HepG2 (cell line): ENCODE measurements around the gene ACSS1. TPM values are rescaled to one million over a fixed set of nuclear protein-coding genes. Genes with fewer than 3 reads are reported as not detected.
A peak's percentile ranks its signal among the peaks of the same experiment; 100 is the strongest.

Experiments
- ATAC-seq: fragments of 200-7000 bp; cut with Tn5 transposase; 3 replicates; pipeline ENCODE4 v1.9.1; 2020; ENCODE audit warnings: mild to moderate bottlenecking, moderate library complexity
- BruUV-seq: library from RNA; stranded (reverse); fragments of 400-500 nt; replicated peaks from 2 replicates; lab custom pipeline; 2021; lab: Mats Ljungman, UMichigan
- CTCF ChIA-PET: fragments of 300-600 bp; formaldehyde crosslinking; extraction: SDS; loops from one replicate; lab custom pipeline; 2021; ENCODE audit warnings: low total read pairs, inconsistent platforms, low intra/inter-chr PET ratio; lab: Yijun Ruan, JAX
- POLR2A ChIA-PET: fragments of 350-600 bp; sonication (Branson Sonifier 250); formaldehyde crosslinking; loops from one replicate; lab custom pipeline; 2020; ENCODE audit warnings: antibody characterized with exemption, inconsistent platforms; lab: Yijun Ruan, JAX
- DNase-seq: peaks from one replicate; pipeline ENCODE4 v3.0.0-alpha.2; 2015; ENCODE audit warnings: low spot score
- FAIRE-seq: peaks from 3 replicates; lab custom pipeline; 2011; peaks lifted over from hg19 to GRCh38; lab: Jason Lieb, UNC
- H2AFZ ChIP-seq: one replicate; pipeline ENCODE4 v1.6.1; 2011; ENCODE audit warnings: low read length, inconsistent platforms
- H3K27ac ChIP-seq: fragments of 300-600 bp; 3 replicates; pipeline ENCODE4 v1.8.0; 2011; ENCODE audit warnings: mixed run types, mild to moderate bottlenecking, mixed read lengths, low read length, inconsistent platforms; ENCODE audit not compliant: insufficient read depth; ENCODE audit errors: extremely low read length
- H3K27me3 ChIP-seq, 2 experiments: fragments of 200-600 bp in 1 of 2; 2 replicates in 1 of 2; 3 replicates in 1 of 2; pipeline versions ENCODE4 v1.6.0 to v1.8.0; 2011; ENCODE audit warnings: low read length in 2 of 2, mild to moderate bottlenecking in 2 of 2, moderate library complexity in 2 of 2, inconsistent platforms in 1 of 2; ENCODE audit not compliant: insufficient read depth in 2 of 2, control insufficient read depth in 1 of 2
- H3K36me3 ChIP-seq, 2 experiments: fragments of 200-600 bp in 1 of 2; replicated peaks in 1 of 2; 2 replicates in 1 of 2; 3 replicates in 1 of 2; pipeline versions ENCODE4 v1.5.1 to v1.8.0; 2011; ENCODE audit warnings: low read length in 2 of 2, inconsistent platforms in 1 of 2; ENCODE audit not compliant: insufficient read depth in 2 of 2, control insufficient read depth in 1 of 2
- H3K4me1 ChIP-seq: 2 replicates; pipeline ENCODE4 v1.5.1; 2012; ENCODE audit warnings: low read length, inconsistent platforms; ENCODE audit not compliant: insufficient read depth
- H3K4me2 ChIP-seq: 2 replicates; pipeline ENCODE4 v1.6.0; 2011; ENCODE audit warnings: low read depth, low read length, inconsistent platforms
- H3K4me3 ChIP-seq, 3 experiments: fragments of 200-600 bp in 1 of 3; sonication (generic), shearing (Covaris generic) in 1 of 3; replicated peaks in 1 of 3; 2 replicates each; pipeline ENCODE4 v1.5.1; 2011 to 2016; ENCODE audit warnings: low read length in 3 of 3, inconsistent platforms in 2 of 3, low read depth in 2 of 3, mild to moderate bottlenecking in 2 of 3, control low read depth in 1 of 3, mixed read lengths in 1 of 3; ENCODE audit not compliant: insufficient read depth in 1 of 3
- H3K79me2 ChIP-seq: one replicate; pipeline ENCODE4 v1.6.1; 2011; ENCODE audit warnings: low read length, inconsistent platforms; ENCODE audit not compliant: insufficient read depth
- H3K9ac ChIP-seq: 2 replicates; pipeline ENCODE4 v1.6.0; 2011; ENCODE audit warnings: mild to moderate bottlenecking, low read depth, low read length, inconsistent platforms; ENCODE audit not compliant: insufficient read depth
- H3K9me3 ChIP-seq: 2 replicates; pipeline ENCODE4 v1.5.1; 2012; ENCODE audit warnings: mild to moderate bottlenecking, low read length
- H4K20me1 ChIP-seq: 2 replicates; pipeline ENCODE4 v1.6.0; 2011; ENCODE audit warnings: inconsistent platforms, mild to moderate bottlenecking, low read length, moderate library complexity; ENCODE audit not compliant: insufficient read depth
- HHEX ChIP-seq: IDR thresholded peaks from 2 replicates; pipeline ENCODE4 v1.6.1; 2016; ENCODE audit warnings: control low read depth
- ISL2 ChIP-seq: sonication (generic); formaldehyde crosslinking; IDR thresholded peaks from 2 replicates; pipeline ENCODE4 v1.5.0; 2020; ENCODE audit warnings: missing genetic modification reagents
- KLF11 ChIP-seq: IDR thresholded peaks from 2 replicates; pipeline ENCODE4 v1.6.1; 2016; ENCODE audit warnings: missing compliant biosample characterization
- KLF15 ChIP-seq: sonication (generic); formaldehyde crosslinking; IDR thresholded peaks from 2 replicates; pipeline ENCODE4 v1.8.1; 2023; ENCODE audit warnings: borderline replicate concordance, mild to moderate bottlenecking, inconsistent platforms, missing genetic modification reagents, mixed read lengths
- SRF ChIP-seq: IDR thresholded peaks from 2 replicates; pipeline ENCODE4 v1.6.1; 2011; ENCODE audit warnings: mild to moderate bottlenecking, low read depth, low read length, moderate library complexity
- ZNF552 ChIP-seq: sonication (generic); formaldehyde crosslinking; IDR thresholded peaks from 2 replicates; pipeline ENCODE4 v1.9.0; 2022; ENCODE audit warnings: missing genetic modification reagents, mild to moderate bottlenecking, borderline replicate concordance
- ZNF674 ChIP-seq: sonication (generic); formaldehyde crosslinking; IDR thresholded peaks from 2 replicates; pipeline ENCODE4 v1.5.0; 2020; ENCODE audit warnings: low read depth, mild to moderate bottlenecking, missing genetic modification reagents
- ZNF75D ChIP-seq: sonication (generic); formaldehyde crosslinking; IDR thresholded peaks from 2 replicates; pipeline ENCODE4 v1.8.1; 2023; ENCODE audit warnings: missing genetic modification reagents, mild to moderate bottlenecking, borderline replicate concordance
- WGBS: methylation state at CpG from one replicate; pipeline ENCODE4 v1.1.6; 2017; ENCODE audit warnings: low lambda C conversion rate; 5-methylcytosine and 5-hydroxymethylcytosine counted together
- in situ Hi-C: cut with HindIII; loops from 2 replicates; pipeline ENCODE4 v1.10.0; 2017; ENCODE audit warnings: low pct_unique_long_range_greater_than_20kb; ENCODE audit not compliant: extremely low pct_ligation_motif_present
- intact Hi-C: fragments of 100-400 bp; cut with micrococcal nuclease; formaldehyde crosslinking; loops from one replicate; pipeline ENCODE4 v1.10.0; 2022; ENCODE audit not compliant: unreplicated experiment
- polyA plus RNA-seq, 8 experiments: library from polyadenylated mRNA; depleted of rRNA in 3 of 8; stranded (reverse) in 7 of 8; unstranded in 1 of 8; fragments of >200 nt; fragmentation: Illumina TruSeq in 4 of 8; extraction: Trizol in 4 of 8; gene quantifications; 2 replicates each; pipeline versions ENCODE4 v1.2.1 to v1.2.3, GENCODE V29; 2011 to 2016; ENCODE audit warnings: low read depth in 4 of 8, missing spikeins in 1 of 8, mixed read lengths in 1 of 8; ENCODE audit not compliant: insufficient read depth in 1 of 8
- total RNA-seq, 5 experiments: library from RNA; depleted of rRNA; stranded (reverse); fragments of >200 nt; fragmentation: Illumina TruSeq; extraction: Trizol; gene quantifications; 2 replicates each; pipeline ENCODE4 v1.2.3, GENCODE V29; 2016; ENCODE audit warnings: low read depth in 1 of 5
- TF ChIP-seq, protein P1 (sequence below): sonication (generic); formaldehyde crosslinking; IDR thresholded peaks from 2 replicates; pipeline ENCODE4 v1.8.1; 2023; ENCODE audit warnings: mild to moderate bottlenecking, missing genetic modification reagents, borderline replicate concordance
- TF ChIP-seq, protein P2 (sequence below): sonication (generic); formaldehyde crosslinking; conservative IDR thresholded peaks from 2 replicates; pipeline ENCODE4 v1.8.0; 2022; ENCODE audit warnings: low read depth, missing genetic modification reagents
- TF ChIP-seq, protein P3 (sequence below): sonication (generic); formaldehyde crosslinking; IDR thresholded peaks from 2 replicates; pipeline ENCODE4 v1.5.0; 2020; ENCODE audit warnings: mild to moderate bottlenecking, missing genetic modification reagents, borderline replicate concordance
- TF ChIP-seq, protein P4 (sequence below): fragments of 450-650 bp; IDR thresholded peaks from 2 replicates; pipeline ENCODE4 v1.6.1; 2017; ENCODE audit warnings: mild to moderate bottlenecking

ACSS1 gene
- total and polyA plus RNA-seq, 2 of the 13 experiments (the other 11 are each of a cell fraction or from before 2014, with no cell fraction given): 15.2 to 41.6 TPM

DNA sequence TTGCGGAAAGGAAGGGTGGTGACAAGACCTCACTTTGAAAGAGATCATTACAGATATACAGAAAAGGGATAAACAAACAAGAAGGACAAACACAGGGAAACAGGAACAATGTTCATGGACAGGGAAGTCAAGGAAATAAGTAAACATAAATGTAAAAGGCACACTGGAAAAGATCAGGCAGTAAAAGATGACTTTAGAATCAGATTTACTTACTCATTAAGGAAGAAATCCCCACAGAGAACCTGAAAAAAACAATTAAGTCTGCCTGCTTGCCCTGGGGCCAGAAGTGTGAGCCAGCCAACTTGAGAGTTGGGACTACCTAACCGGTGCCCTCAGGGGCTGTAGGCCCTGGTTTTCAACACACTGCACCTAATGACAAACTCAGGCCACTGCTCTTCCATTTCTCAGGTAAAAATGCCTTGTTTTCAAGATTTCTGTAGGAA is 67.1 kb downstream of the ACSS1 start:
- in situ Hi-C loops: loop anchor here (5.0 to 10.0 kb wide), 2 partner anchors 206 to 304 kb away; partner anchors contain the start of gene ENTPD6
- peaks cover 86% of the 10 kb centered on the region for H3K4me1 ChIP-seq
- no peak for FAIRE-seq
- DNase-seq: no peak
- peak overlapping the region; percentile 4 for H3K27ac ChIP-seq
- H3K4me2 ChIP-seq: peak overlapping the region; percentile 97
- ChIA-PET CTCF (no interaction called here), POLR2A (no interaction called here)
- H3K79me2 ChIP-seq: peaks cover 65% of the 10 kb centered on the region
- no peaks in the 10 kb centered on the region for H3K9me3 ChIP-seq
- BruUV-seq: no TSS peak
- H3K9ac ChIP-seq: peak overlapping the region; percentile 78
- H4K20me1 ChIP-seq: peaks cover 4% of the 10 kb centered on the region; the same call in 1 of the 2 replicates
- H2AFZ ChIP-seq: no peak overlapping the region
- no peaks in the 10 kb centered on the region for H3K36me3 ChIP-seq
- intact Hi-C loops: loop anchor here (5.0 to 10.0 kb wide), 2 partner anchors 301 to 404 kb away; partner anchors contain the start of gene ABHD12
- ATAC-seq: no peak
- H3K27me3 ChIP-seq: no peaks in the 10 kb centered on the region; a peak in 1 of 5 replicates
- 46% methylated on average over 2 of the region's 2 CpGs for whole genome bisulfite sequencing
- peak overlapping the region; percentile 75 to 88 (median 85) for H3K4me3 ChIP-seq
- no peak for TF ChIP-seq ZNF552
- TF ChIP-seq, protein P1, sequence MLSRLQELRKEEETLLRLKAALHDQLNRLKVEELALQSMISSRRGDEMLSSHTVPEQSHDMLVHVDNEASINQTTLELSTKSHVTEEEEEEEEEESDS (CRISPR knock-in tag): no peak
- TF ChIP-seq, protein P2, sequence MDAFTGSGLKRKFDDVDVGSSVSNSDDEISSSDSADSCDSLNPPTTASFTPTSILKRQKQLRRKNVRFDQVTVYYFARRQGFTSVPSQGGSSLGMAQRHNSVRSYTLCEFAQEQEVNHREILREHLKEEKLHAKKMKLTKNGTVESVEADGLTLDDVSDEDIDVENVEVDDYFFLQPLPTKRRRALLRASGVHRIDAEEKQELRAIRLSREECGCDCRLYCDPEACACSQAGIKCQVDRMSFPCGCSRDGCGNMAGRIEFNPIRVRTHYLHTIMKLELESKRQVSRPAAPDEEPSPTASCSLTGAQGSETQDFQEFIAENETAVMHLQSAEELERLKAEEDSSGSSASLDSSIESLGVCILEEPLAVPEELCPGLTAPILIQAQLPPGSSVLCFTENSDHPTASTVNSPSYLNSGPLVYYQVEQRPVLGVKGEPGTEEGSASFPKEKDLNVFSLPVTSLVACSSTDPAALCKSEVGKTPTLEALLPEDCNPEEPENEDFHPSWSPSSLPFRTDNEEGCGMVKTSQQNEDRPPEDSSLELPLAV (CRISPR knock-in tag): no peak
- no peak for TF ChIP-seq KLF11
- no peak for TF ChIP-seq SRF
- TF ChIP-seq KLF15: no peak
- TF ChIP-seq, protein P3, sequence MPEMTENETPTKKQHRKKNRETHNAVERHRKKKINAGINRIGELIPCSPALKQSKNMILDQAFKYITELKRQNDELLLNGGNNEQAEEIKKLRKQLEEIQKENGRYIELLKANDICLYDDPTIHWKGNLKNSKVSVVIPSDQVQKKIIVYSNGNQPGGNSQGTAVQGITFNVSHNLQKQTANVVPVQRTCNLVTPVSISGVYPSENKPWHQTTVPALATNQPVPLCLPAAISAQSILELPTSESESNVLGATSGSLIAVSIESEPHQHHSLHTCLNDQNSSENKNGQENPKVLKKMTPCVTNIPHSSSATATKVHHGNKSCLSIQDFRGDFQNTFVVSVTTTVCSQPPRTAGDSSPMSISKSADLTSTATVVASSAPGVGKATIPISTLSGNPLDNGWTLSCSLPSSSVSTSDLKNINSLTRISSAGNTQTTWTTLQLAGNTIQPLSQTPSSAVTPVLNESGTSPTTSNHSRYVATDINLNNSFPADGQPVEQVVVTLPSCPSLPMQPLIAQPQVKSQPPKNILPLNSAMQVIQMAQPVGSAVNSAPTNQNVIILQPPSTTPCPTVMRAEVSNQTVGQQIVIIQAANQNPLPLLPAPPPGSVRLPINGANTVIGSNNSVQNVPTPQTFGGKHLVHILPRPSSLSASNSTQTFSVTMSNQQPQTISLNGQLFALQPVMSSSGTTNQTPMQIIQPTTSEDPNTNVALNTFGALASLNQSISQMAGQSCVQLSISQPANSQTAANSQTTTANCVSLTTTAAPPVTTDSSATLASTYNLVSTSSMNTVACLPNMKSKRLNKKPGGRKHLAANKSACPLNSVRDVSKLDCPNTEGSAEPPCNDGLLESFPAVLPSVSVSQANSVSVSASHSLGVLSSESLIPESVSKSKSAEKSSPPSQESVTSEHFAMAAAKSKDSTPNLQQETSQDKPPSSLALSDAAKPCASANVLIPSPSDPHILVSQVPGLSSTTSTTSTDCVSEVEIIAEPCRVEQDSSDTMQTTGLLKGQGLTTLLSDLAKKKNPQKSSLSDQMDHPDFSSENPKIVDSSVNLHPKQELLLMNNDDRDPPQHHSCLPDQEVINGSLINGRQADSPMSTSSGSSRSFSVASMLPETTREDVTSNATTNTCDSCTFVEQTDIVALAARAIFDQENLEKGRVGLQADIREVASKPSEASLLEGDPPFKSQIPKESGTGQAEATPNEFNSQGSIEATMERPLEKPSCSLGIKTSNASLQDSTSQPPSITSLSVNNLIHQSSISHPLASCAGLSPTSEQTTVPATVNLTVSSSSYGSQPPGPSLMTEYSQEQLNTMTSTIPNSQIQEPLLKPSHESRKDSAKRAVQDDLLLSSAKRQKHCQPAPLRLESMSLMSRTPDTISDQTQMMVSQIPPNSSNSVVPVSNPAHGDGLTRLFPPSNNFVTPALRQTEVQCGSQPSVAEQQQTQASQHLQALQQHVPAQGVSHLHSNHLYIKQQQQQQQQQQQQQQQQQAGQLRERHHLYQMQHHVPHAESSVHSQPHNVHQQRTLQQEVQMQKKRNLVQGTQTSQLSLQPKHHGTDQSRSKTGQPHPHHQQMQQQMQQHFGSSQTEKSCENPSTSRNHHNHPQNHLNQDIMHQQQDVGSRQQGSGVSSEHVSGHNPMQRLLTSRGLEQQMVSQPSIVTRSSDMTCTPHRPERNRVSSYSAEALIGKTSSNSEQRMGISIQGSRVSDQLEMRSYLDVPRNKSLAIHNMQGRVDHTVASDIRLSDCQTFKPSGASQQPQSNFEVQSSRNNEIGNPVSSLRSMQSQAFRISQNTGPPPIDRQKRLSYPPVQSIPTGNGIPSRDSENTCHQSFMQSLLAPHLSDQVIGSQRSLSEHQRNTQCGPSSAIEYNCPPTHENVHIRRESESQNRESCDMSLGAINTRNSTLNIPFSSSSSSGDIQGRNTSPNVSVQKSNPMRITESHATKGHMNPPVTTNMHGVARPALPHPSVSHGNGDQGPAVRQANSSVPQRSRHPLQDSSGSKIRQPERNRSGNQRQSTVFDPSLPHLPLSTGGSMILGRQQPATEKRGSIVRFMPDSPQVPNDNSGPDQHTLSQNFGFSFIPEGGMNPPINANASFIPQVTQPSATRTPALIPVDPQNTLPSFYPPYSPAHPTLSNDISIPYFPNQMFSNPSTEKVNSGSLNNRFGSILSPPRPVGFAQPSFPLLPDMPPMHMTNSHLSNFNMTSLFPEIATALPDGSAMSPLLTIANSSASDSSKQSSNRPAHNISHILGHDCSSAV (CRISPR knock-in tag): no peak
- no peak for TF ChIP-seq HHEX
- TF ChIP-seq ISL2 (CRISPR knock-in tag): no peak
- no peak for TF ChIP-seq ZNF674 (CRISPR knock-in tag)
- TF ChIP-seq, protein P4, sequence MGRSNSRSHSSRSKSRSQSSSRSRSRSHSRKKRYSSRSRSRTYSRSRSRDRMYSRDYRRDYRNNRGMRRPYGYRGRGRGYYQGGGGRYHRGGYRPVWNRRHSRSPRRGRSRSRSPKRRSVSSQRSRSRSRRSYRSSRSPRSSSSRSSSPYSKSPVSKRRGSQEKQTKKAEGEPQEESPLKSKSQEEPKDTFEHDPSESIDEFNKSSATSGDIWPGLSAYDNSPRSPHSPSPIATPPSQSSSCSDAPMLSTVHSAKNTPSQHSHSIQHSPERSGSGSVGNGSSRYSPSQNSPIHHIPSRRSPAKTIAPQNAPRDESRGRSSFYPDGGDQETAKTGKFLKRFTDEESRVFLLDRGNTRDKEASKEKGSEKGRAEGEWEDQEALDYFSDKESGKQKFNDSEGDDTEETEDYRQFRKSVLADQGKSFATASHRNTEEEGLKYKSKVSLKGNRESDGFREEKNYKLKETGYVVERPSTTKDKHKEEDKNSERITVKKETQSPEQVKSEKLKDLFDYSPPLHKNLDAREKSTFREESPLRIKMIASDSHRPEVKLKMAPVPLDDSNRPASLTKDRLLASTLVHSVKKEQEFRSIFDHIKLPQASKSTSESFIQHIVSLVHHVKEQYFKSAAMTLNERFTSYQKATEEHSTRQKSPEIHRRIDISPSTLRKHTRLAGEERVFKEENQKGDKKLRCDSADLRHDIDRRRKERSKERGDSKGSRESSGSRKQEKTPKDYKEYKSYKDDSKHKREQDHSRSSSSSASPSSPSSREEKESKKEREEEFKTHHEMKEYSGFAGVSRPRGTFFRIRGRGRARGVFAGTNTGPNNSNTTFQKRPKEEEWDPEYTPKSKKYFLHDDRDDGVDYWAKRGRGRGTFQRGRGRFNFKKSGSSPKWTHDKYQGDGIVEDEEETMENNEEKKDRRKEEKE: no peak
- TF ChIP-seq ZNF75D (CRISPR knock-in tag): no peak
